Measurements from ENCODE around the gene PDZD7. TPM values are rescaled to one million over a fixed set of nuclear protein-coding genes. Genes with fewer than 3 reads are reported as not detected.

The PDZD7 gene
- total RNA-seq, 4 donors from 2014 or later: 0.84 to 2.4 (median 1.9) TPM

DNA sequence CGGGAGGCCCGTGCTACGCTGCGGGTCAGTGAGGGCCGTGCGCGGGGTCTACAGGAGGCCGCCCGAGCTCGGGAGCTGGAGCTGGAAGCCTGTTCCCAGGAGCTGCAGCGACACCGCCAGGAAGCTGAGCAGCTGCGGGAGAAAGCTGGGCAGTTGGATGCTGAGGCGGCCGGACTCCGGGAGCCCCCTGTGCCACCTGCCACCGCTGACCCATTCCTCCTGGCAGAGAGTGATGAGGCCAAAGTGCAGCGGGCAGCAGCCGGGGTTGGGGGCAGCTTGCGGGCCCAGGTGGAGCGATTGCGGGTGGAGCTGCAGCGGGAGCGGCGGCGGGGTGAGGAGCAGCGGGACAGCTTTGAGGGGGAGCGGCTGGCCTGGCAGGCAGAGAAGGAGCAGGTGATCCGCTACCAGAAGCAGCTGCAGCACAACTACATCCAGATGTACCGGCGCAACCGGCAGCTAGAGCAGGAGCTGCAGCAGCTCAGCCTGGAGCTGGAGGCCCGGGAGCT is 24.3 kb downstream of the PDZD7 start:
- 72 to 83% methylated on average over 23 to 31 of the region's 33 CpGs for WGBS, 2 donors
- Histone ChIP-seq H3K27me3 (no peaks in the 10 kb centered on the region), H3K27ac (peak overlapping the region; percentile 31 to 84 (median 73)), H3K9me3 (no peaks in the 10 kb centered on the region), H3K4me3 (no peak overlapping the region), H3K36me3 (peaks cover 0 to 52% (median 4%) of the 10 kb centered on the region in 3 donors), H3K4me1 (peaks cover 0 to 59% (median 22%) of the 10 kb centered on the region in 4 donors)
- no peak for DNase-seq (ENCODE audit: low spot score in 2 of 2)
- TF ChIP-seq, protein P1, sequence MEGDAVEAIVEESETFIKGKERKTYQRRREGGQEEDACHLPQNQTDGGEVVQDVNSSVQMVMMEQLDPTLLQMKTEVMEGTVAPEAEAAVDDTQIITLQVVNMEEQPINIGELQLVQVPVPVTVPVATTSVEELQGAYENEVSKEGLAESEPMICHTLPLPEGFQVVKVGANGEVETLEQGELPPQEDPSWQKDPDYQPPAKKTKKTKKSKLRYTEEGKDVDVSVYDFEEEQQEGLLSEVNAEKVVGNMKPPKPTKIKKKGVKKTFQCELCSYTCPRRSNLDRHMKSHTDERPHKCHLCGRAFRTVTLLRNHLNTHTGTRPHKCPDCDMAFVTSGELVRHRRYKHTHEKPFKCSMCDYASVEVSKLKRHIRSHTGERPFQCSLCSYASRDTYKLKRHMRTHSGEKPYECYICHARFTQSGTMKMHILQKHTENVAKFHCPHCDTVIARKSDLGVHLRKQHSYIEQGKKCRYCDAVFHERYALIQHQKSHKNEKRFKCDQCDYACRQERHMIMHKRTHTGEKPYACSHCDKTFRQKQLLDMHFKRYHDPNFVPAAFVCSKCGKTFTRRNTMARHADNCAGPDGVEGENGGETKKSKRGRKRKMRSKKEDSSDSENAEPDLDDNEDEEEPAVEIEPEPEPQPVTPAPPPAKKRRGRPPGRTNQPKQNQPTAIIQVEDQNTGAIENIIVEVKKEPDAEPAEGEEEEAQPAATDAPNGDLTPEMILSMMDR (IDR thresholded peaks at IDR 0.05): no peak
- TF ChIP-seq EP300 (IDR thresholded peaks at IDR 0.05) (no peak), POLR2A (IDR thresholded peaks at IDR 0.05) (no peak)

DNA sequence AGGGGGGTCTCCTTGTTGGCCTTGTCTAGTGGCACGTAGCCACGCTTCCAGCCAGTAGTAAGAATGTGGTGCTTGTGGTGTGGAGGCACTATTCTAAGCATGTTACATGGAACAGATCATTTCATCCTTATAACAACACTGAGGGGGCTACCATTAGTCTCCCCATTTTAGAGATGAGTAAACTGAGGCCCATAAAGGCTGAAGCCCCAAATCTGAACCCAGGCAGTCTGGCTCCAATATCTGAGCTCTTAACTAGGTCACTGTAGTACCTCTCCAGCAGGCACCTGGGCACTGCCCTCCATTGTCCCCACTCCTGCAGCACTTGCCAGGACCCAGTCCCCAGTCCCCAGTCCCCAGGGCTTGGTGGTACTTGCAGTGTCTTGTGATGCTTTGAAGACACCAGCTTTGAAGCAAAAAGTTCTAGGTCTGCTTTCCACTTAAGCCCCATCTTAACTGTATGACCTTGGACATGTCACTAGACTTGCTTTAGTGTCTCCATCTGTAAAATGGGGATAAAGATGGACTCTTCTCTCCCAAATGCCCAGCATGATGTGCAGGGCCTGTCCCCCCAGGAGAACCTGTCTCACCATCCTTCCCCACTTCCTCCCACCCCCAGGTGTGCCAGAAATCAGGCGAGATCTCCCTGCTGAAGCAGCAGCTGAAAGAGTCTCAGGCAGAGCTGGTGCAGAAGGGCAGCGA is 24.9 kb downstream of the PDZD7 start:
- Histone ChIP-seq H3K4me1 (peaks cover 0 to 63% (median 25%) of the 10 kb centered on the region in 4 donors), H3K9me3 (no peaks in the 10 kb centered on the region), H3K4me3 (no peak overlapping the region), H3K27me3 (no peaks in the 10 kb centered on the region), H3K27ac (peak overlapping the region in 3 of 4 donors; percentile 62 to 100 (median 84)), H3K36me3 (peaks cover 0 to 52% (median 4%) of the 10 kb centered on the region in 3 donors)
- DNase-seq (ENCODE audit: low spot score in 2 of 2): no peak
- WGBS, 2 donors: 94 to 100% methylated on average over 3 to 4 of the region's 4 CpGs
- TF ChIP-seq, protein P1 (IDR thresholded peaks at IDR 0.05): no peak
- TF ChIP-seq EP300 (IDR thresholded peaks at IDR 0.05): peak in 1 of 2 donors; percentile 2

DNA sequence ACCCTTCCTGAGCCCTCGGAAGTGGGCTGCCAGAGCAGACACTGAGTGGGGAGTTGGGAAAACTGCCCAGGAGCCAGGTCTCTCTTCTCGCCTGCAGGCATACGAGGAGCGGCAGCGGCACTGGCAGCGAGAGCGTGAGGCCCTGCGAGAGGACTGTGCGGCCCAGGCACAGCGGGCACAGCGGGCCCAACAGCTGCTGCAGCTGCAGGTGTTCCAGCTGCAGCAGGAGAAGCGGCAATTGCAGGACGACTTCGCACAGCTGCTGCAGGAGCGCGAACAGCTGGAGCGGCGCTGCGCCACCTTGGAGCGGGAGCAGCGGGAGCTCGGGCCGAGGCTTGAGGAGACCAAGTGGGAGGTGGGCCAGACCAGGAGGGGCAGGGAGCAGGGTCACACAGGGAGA is 25.6 kb downstream of the PDZD7 start:
- H3K27me3 ChIP-seq: no peaks in the 10 kb centered on the region
- no peak overlapping the region for H3K4me3 ChIP-seq
- TF ChIP-seq, protein P1 (IDR thresholded peaks at IDR 0.05): no peak
- TF ChIP-seq EP300 (IDR thresholded peaks at IDR 0.05): no peak
- no peak for TF ChIP-seq POLR2A (IDR thresholded peaks at IDR 0.05)
- H3K4me1 ChIP-seq: peaks cover 0 to 70% (median 31%) of the 10 kb centered on the region in 4 donors
- peaks cover 0 to 52% (median 4%) of the 10 kb centered on the region in 3 donors for H3K36me3 ChIP-seq
- 84 to 94% methylated on average over 23 of the region's 23 CpGs for WGBS, 2 donors
- no peaks in the 10 kb centered on the region for H3K9me3 ChIP-seq
- H3K27ac ChIP-seq: peak overlapping the region in 2 of 4 donors; percentile 84 to 100
- DNase-seq (ENCODE audit: low spot score in 2 of 2): no peak

DNA sequence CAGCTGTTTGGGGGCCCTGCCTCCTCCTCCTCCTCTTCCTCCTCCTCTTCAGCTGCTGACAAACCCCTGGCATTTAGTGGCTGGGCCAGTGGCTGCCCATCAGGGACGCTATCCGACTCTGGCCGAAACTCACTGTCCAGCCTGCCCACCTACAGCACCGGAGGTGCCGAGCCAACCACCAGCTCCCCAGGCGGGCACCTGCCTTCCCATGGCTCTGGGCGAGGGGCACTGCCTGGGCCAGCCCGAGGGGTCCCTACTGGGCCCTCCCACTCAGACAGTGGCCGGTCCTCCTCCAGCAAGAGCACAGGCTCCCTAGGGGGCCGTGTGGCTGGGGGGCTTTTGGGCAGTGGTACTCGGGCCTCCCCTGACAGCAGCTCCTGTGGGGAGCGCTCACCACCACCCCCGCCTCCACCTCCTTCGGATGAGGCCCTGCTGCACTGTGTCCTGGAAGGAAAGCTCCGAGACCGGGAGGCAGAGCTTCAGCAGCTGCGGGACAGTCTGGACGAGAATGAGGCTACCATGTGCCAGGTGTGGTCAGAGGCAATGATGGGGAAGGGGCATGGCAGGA is 27.2 kb downstream of the PDZD7 start:
- no peak overlapping the region for H3K4me3 ChIP-seq
- no peaks in the 10 kb centered on the region for H3K27me3 ChIP-seq
- peaks cover 0 to 52% (median 4%) of the 10 kb centered on the region in 3 donors for H3K36me3 ChIP-seq
- WGBS, 2 donors: 88 to 90% methylated on average over 12 to 18 of the region's 18 CpGs
- H3K27ac ChIP-seq: peak overlapping the region in 2 of 4 donors; percentile 40 to 100
- TF ChIP-seq, protein P1 (IDR thresholded peaks at IDR 0.05): no peak
- TF ChIP-seq EP300 (IDR thresholded peaks at IDR 0.05) (no peak), POLR2A (IDR thresholded peaks at IDR 0.05) (no peak)
- no peaks in the 10 kb centered on the region for H3K9me3 ChIP-seq
- DNase-seq (ENCODE audit: low spot score in 2 of 2): no peak
- peaks cover under 1 to 67% (median 30%) of the 10 kb centered on the region in 4 donors for H3K4me1 ChIP-seq

DNA sequence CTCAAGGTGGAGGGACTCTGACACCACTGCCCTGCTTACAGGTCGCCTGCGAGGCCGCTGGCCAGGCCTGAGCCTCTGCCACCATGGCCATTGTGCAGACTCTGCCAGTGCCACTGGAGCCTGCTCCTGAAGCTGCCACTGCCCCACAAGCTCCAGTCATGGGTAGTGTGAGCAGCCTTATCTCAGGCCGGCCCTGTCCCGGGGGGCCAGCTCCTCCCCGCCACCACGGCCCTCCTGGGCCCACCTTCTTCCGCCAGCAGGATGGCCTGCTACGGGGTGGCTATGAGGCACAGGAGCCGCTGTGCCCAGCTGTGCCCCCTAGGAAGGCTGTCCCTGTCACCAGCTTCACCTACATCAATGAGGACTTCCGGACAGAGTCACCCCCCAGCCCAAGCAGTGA is 28.5 kb downstream of the PDZD7 start:
- H3K36me3 ChIP-seq: peaks cover 0 to 51% (median 4%) of the 10 kb centered on the region in 3 donors
- no peak overlapping the region for H3K4me3 ChIP-seq
- WGBS, 2 donors: 86 to 100% methylated on average over 2 to 11 of the region's 11 CpGs
- peak overlapping the region; percentile 78 to 100 (median 100) for H3K27ac ChIP-seq
- TF ChIP-seq POLR2A (IDR thresholded peaks at IDR 0.05) (no peak), EP300 (IDR thresholded peaks at IDR 0.05) (no peak)
- TF ChIP-seq, protein P1 (IDR thresholded peaks at IDR 0.05): no peak
- H3K9me3 ChIP-seq: no peaks in the 10 kb centered on the region
- H3K4me1 ChIP-seq: peaks cover 3 to 66% (median 24%) of the 10 kb centered on the region in 4 donors
- H3K27me3 ChIP-seq: no peaks in the 10 kb centered on the region
- no peak for DNase-seq (ENCODE audit: low spot score in 2 of 2)
